WTC11 (cell line): Measurements from ENCODE around the gene ADGRE1. TPM values are rescaled to one million over a fixed set of nuclear protein-coding genes. Genes with fewer than 3 reads are reported as not detected.

Source experiments
- ATAC-seq: fragments of 200-7000 bp; cut with Tn5 transposase; 2 replicates; pipeline ENCODE4 v1.10.0; 2021; ENCODE audit warnings: mild to moderate bottlenecking, moderate library complexity
- CTCF ChIA-PET: fragments of 300-600 bp; sonication (Branson Sonifier 250); formaldehyde crosslinking; loops from one replicate; lab custom pipeline; 2021; ENCODE audit warnings: antibody characterized with exemption; lab: Charles Lee
- POLR2A ChIA-PET: fragments of 350-600 bp; sonication (Branson Sonifier 250); formaldehyde crosslinking; loops from one replicate; lab custom pipeline; 2021; ENCODE audit warnings: antibody characterized with exemption; lab: Charles Lee
- DNase-seq: peaks from one replicate; pipeline ENCODE4 v3.0.0; 2021; ENCODE audit warnings: low spot score
- H3K27ac Mint-ChIP-seq: 2 replicates; pipeline ENCODE4 v1.8.0; 2021; ENCODE audit warnings: mixed read lengths
- H3K27me3 Mint-ChIP-seq: 2 replicates; pipeline ENCODE4 v1.8.0; 2021; ENCODE audit warnings: low read depth, mild to moderate bottlenecking, moderate library complexity, mixed read lengths
- H3K36me3 Mint-ChIP-seq: 2 replicates; pipeline ENCODE4 v1.8.0; 2021; ENCODE audit warnings: mixed read lengths
- H3K4me1 Mint-ChIP-seq: 2 replicates; pipeline ENCODE4 v1.8.0; 2022; ENCODE audit warnings: mixed read lengths
- H3K4me3 Mint-ChIP-seq: 2 replicates; pipeline ENCODE4 v1.8.0; 2021; ENCODE audit warnings: mild to moderate bottlenecking, moderate library complexity, mixed read lengths
- H3K9me3 Mint-ChIP-seq: 2 replicates; pipeline ENCODE4 v1.8.0; 2021; ENCODE audit warnings: mixed read lengths
- ATF1 ChIP-seq: sonication (generic); formaldehyde crosslinking; IDR thresholded peaks from 2 replicates; pipeline ENCODE4 v1.8.1; 2023; ENCODE audit warnings: mild to moderate bottlenecking, moderate library complexity, missing genetic modification reagents
- E2F5 ChIP-seq: sonication (generic); formaldehyde crosslinking; IDR thresholded peaks from 2 replicates; pipeline ENCODE4 v1.8.1; 2022; ENCODE audit warnings: mild to moderate bottlenecking, moderate library complexity, missing genetic modification reagents
- ETV6 ChIP-seq: sonication (generic); formaldehyde crosslinking; IDR thresholded peaks from 2 replicates; pipeline ENCODE4 v1.8.1; 2022; ENCODE audit warnings: mild to moderate bottlenecking, missing genetic modification reagents
- HMGXB4 ChIP-seq: sonication (generic); formaldehyde crosslinking; IDR thresholded peaks from 2 replicates; pipeline ENCODE4 v1.8.1; 2023; ENCODE audit warnings: mild to moderate bottlenecking, moderate library complexity, missing genetic modification reagents
- JUN ChIP-seq: sonication (generic); formaldehyde crosslinking; IDR thresholded peaks from 2 replicates; pipeline ENCODE4 v1.8.0; 2023; ENCODE audit warnings: mild to moderate bottlenecking, missing genetic modification reagents
- MXD4 ChIP-seq: fragments of 250-450 bp; sonication (Bioruptor Pico); IDR thresholded peaks from 2 replicates; pipeline ENCODE4 v1.8.0; 2021; ENCODE audit warnings: mild to moderate bottlenecking, moderate library complexity, borderline replicate concordance
- MYBL2 ChIP-seq: sonication (generic); formaldehyde crosslinking; IDR thresholded peaks from 2 replicates; pipeline ENCODE4 v1.8.1; 2023; ENCODE audit warnings: mild to moderate bottlenecking, moderate library complexity, missing genetic modification reagents
- NFATC4 ChIP-seq: fragments of 250-450 bp; sonication (Bioruptor Pico); IDR thresholded peaks from 2 replicates; pipeline ENCODE4 v1.9.0; 2021; ENCODE audit warnings: mild to moderate bottlenecking
- PRDM15 ChIP-seq: sonication (generic); formaldehyde crosslinking; IDR thresholded peaks from 2 replicates; pipeline ENCODE4 v1.8.0; 2022; ENCODE audit warnings: missing genetic modification reagents
- PREB ChIP-seq: sonication (generic); formaldehyde crosslinking; IDR thresholded peaks from 2 replicates; pipeline ENCODE4 v1.8.1; 2022; ENCODE audit warnings: mild to moderate bottlenecking, missing genetic modification reagents, moderate library complexity, borderline replicate concordance
- SMAD3 ChIP-seq: sonication (generic); formaldehyde crosslinking; IDR thresholded peaks from 2 replicates; pipeline ENCODE4 v1.8.0; 2022; ENCODE audit warnings: missing genetic modification reagents, mild to moderate bottlenecking, borderline replicate concordance
- SOX15 ChIP-seq: fragments of 250-450 bp; sonication (Bioruptor Pico); IDR thresholded peaks from 2 replicates; pipeline ENCODE4 v1.9.0; 2021; ENCODE audit warnings: mild to moderate bottlenecking
- TP53 ChIP-seq: sonication (generic); formaldehyde crosslinking; IDR thresholded peaks from 2 replicates; pipeline ENCODE4 v1.8.1; 2023; ENCODE audit warnings: mild to moderate bottlenecking, missing genetic modification reagents
- ZNF396 ChIP-seq: fragments of 250-450 bp; sonication (Bioruptor Pico); IDR thresholded peaks from 2 replicates; pipeline ENCODE4 v1.8.0; 2021; ENCODE audit warnings: mild to moderate bottlenecking, moderate library complexity, borderline replicate concordance
- ZNF416 ChIP-seq: fragments of 250-450 bp; sonication (Bioruptor Pico); IDR thresholded peaks from 2 replicates; pipeline ENCODE4 v1.9.0; 2021; ENCODE audit warnings: mild to moderate bottlenecking, inconsistent platforms
- ZNF425 ChIP-seq: fragments of 250-450 bp; sonication (Bioruptor Pico); conservative IDR thresholded peaks from 2 replicates; pipeline ENCODE4 v1.9.0; 2021; ENCODE audit warnings: mild to moderate bottlenecking
- ZSCAN18 ChIP-seq: fragments of 250-450 bp; sonication (Bioruptor Pico); IDR thresholded peaks from 2 replicates; pipeline ENCODE4 v2.1.2; 2022; ENCODE audit warnings: mild to moderate bottlenecking, moderate library complexity
- total RNA-seq: library from RNA; stranded (reverse); gene quantifications from 3 replicates; pipeline ENCODE4 v1.2.3, GENCODE V29; 2021
- TF ChIP-seq, protein P1 (sequence below): sonication (generic); formaldehyde crosslinking; IDR thresholded peaks from 2 replicates; pipeline ENCODE4 v1.8.0; 2022; ENCODE audit warnings: mild to moderate bottlenecking, missing genetic modification reagents

The ADGRE1 gene
- total RNA-seq, 1 experiment from 2014 or later: not detected

DNA sequence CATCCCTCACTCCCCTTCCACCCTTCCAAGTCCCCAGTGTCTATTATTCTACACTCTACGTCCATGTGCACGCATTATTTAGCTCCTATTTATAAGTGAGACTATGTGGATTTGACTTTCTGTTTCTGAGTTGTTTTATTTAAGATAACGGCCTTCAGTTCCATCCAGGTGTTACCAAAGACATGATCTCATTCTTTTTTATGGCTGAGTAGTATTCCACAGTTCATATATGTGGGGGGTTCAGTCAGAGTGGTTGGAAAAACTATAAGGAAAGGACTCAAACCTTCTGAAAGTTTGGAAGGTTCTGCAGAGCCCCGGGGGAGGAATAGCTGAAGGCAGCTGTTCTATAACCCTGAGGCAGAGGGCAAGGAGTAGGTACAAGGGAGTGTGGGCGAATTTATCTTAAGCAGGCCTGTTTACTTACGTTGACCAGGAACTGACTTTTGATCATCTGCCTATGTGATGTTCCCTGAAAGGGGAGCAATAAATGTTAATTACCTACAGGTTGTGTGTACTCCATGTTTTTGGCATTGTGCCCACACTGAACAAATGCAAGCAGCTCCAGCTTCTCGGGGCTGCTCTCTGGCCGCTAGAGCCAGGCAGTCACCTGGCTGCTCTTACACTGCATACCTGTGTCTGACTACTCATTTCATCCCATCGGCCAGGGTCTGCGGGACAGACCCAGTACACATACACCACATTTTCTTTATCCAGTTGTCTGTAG, 13.5 kb upstream of the ADGRE1 start:
- DNase-seq (no peak), ATAC-seq (no peak)
- Mint-ChIP-seq H3K36me3 (peaks cover 61% of the 10 kb centered on the region), H3K27me3 (peaks cover 23% of the 10 kb centered on the region), H3K9me3 (peaks cover 83% of the 10 kb centered on the region), H3K4me1 (no peaks in the 10 kb centered on the region), H3K4me3 (no peak overlapping the region), H3K27ac (no peak overlapping the region)
- ChIA-PET POLR2A (no interaction called here), CTCF (interaction anchor here (0.5 kb wide), 1 partner anchor 1027 kb away, joined by 3 read pairs; no protein-coding TSS in a partner anchor)
- TF ChIP-seq ZSCAN18 (no peak), JUN (CRISPR knock-in tag) (no peak), ETV6 (no peak), MYBL2 (CRISPR knock-in tag) (no peak), MXD4 (CRISPR knock-in tag) (no peak), PREB (CRISPR knock-in tag) (no peak), ZNF425 (no peak)
- TF ChIP-seq, protein P1, sequence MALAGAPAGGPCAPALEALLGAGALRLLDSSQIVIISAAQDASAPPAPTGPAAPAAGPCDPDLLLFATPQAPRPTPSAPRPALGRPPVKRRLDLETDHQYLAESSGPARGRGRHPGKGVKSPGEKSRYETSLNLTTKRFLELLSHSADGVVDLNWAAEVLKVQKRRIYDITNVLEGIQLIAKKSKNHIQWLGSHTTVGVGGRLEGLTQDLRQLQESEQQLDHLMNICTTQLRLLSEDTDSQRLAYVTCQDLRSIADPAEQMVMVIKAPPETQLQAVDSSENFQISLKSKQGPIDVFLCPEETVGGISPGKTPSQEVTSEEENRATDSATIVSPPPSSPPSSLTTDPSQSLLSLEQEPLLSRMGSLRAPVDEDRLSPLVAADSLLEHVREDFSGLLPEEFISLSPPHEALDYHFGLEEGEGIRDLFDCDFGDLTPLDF (CRISPR knock-in tag): no peak

DNA sequence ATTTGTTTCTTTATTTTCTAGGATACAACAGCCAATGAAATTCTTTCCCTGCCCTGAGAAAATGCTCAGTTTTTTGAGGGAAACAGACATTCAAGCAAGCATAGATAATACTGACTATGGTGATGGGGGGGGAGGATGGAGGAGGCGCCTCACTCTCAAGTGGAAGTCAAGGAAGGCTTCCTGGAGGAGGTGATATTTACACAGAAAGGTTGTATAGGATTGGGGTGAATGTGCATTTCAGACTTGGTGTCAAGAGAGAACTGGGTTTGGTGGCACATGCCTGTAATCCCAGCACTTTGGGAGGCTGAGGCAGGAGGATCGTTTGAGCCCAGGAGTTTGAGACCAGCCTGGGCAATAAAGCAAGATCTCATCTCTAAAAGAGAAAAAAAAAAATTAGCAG, 12.2 kb upstream of the ADGRE1 start:
- TF ChIP-seq SMAD3 (CRISPR knock-in tag): no peak
- no peak for TF ChIP-seq E2F5
- TF ChIP-seq JUN (CRISPR knock-in tag): no peak
- TF ChIP-seq ZNF396 (CRISPR knock-in tag): no peak
- no peak for TF ChIP-seq PRDM15 (CRISPR knock-in tag)
- no peak for TF ChIP-seq NFATC4 (CRISPR knock-in tag)
- no peak for TF ChIP-seq ZNF416 (CRISPR knock-in tag)
- TF ChIP-seq SOX15 (CRISPR knock-in tag): no peak
- no peak for TF ChIP-seq TP53
- TF ChIP-seq HMGXB4: no peak
- no peak for TF ChIP-seq ATF1 (CRISPR knock-in tag)
- Mint-ChIP-seq H3K4me3 (no peak overlapping the region), H3K9me3 (peaks cover 86% of the 10 kb centered on the region), H3K36me3 (peaks cover 71% of the 10 kb centered on the region), H3K27me3 (peaks cover 27% of the 10 kb centered on the region), H3K4me1 (no peaks in the 10 kb centered on the region), H3K27ac (no peak overlapping the region)
- ChIA-PET POLR2A (no interaction called here), CTCF (no interaction called here)
- ATAC-seq (no peak), DNase-seq (no peak)
